Spinal cord (tissue), 10 donors: ENCODE results near the gene HGFAC. TPM values are rescaled to one million over a fixed set of nuclear protein-coding genes. Genes with fewer than 3 reads are reported as not detected.

Source experiments
- DNase-seq, 6 donors: peaks; one replicate each; pipeline versions ENCODE4 v3.0.0 to v3.0.0-alpha.2; 2013 to 2015; ENCODE audit warnings: low spot score in 6 of 6, low read depth in 4 of 6
- H3K27ac ChIP-seq: one replicate; pipeline ENCODE4 v1.5.1; 2013; ENCODE audit warnings: low read depth, low read length, control low read depth
- H3K27me3 ChIP-seq: one replicate; pipeline ENCODE4 v1.6.1; 2013; ENCODE audit warnings: low read length; ENCODE audit not compliant: control insufficient read depth, insufficient read depth
- H3K36me3 ChIP-seq: one replicate; pipeline ENCODE4 v1.6.1; 2013; ENCODE audit warnings: low read length; ENCODE audit not compliant: control insufficient read depth, insufficient read depth
- H3K4me1 ChIP-seq: one replicate; pipeline ENCODE4 v1.6.1; 2013; ENCODE audit warnings: low read length; ENCODE audit not compliant: control insufficient read depth, insufficient read depth
- H3K4me3 ChIP-seq: one replicate; pipeline ENCODE4 v1.5.1; 2013; ENCODE audit warnings: low read depth, low read length, control low read depth
- H3K9me3 ChIP-seq: one replicate; pipeline ENCODE4 v1.6.1; 2013; ENCODE audit warnings: low read length; ENCODE audit not compliant: control insufficient read depth, insufficient read depth
- WGBS: methylation state at CpG from one replicate; pipeline ENCODE4 v1.1.5; 2013; ENCODE audit warnings: missing lambda C conversion rate; ENCODE audit not compliant: insufficient coverage; 5-methylcytosine and 5-hydroxymethylcytosine counted together
- long read RNA-seq, 4 donors: transcript quantifications; one replicate each; lab custom pipeline, GENCODE V29; 2026
- polyA plus RNA-seq, 2 donors: library from polyadenylated mRNA; unstranded; fragments of 120-200 nt; gene quantifications; one replicate each; pipeline ENCODE4 v1.2.1, GENCODE V29; 2013; ENCODE audit not compliant: insufficient read length in 2 of 2
- total RNA-seq, 2 donors: library from RNA; depleted of rRNA in 1 of 2; stranded (reverse); fragments of 120-200 nt in 1 of 2; fragments of >200 nt in 1 of 2; gene quantifications; one replicate each; pipeline versions ENCODE4 v1.2.3 to v1.2.4, GENCODE V29; 2013 to 2014
- donor health status: healthy.

Gene HGFAC
- 1 to 10 TPM in 1 of 2 donors, under 1 TPM in 1; 0.40 to 1.8 TPM for total RNA-seq
- polyA plus RNA-seq, result 1 to 10 TPM; 5.2 to 6.1 TPM
- long read RNA-seq, donor 1, result 0 reads
- long read RNA-seq, donor 2, result 0 reads
- long read RNA-seq, donor 3, result 0 reads
- long read RNA-seq, donor 4, result 0 reads

DNA sequence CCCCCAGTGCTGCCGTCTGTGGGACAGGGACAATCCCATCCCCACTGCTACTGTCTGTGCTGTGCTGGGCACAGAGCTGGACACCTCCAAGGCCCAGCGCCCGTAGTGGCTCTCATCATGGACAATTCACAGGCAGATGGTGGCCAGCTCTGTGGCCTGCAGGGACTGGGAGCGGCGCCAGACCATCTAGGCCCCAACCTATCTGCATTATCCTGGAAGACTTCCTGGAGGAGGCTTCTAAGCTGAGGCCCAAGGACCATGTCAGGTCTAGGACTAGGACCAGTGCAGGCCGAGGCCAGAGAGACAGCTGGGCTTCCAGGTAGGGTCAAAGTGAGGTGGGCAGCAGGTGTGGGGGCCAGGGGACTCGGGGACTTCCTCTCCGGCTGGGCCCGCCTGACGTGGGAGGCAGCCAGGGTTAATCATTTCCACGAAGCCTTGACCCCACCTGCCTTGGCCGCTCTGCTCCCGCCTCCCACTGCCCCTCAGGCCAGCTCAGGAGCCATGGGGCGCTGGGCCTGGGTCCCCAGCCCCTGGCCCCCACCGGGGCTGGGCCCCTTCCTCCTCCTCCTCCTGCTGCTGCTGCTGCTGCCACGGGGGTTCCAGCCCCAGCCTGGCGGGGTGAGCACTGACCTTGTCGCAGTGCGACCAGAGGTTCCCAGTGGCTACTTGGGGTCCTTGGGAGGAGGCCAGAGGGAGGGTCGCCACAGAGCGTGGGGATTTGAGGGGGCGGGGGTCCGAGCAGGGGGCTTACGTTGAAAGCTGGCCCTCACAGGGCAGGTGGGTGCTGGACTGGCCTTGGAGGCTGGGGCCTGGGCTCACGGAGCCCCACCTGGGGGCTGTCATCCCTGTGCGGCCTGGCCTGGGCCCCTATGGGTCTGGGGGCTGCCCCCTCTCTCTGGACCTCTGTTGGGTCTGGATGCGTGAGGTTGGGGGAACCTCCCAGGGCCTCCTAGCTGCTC is at the start of gene HGFAC:
Gene HGFAC (plus strand): TSS at position 468 of the 959 bp plus-strand sequence. CDS start 34 bp downstream, at position 502.
- Histone ChIP-seq H3K27me3 (no peaks in the 10 kb centered on the region), H3K4me3 (no peak within 1 kb of the TSS), H3K9me3 (no peaks in the 10 kb centered on the region), H3K36me3 (peaks cover 72% of the 10 kb centered on the region), H3K4me1 (peaks cover 23% of the 10 kb centered on the region), H3K27ac (no peak within 1 kb of the TSS)
- WGBS, result 81% methylated on average over 24 of the region's 27 CpGs
- DNase-seq, result no peak

DNA sequence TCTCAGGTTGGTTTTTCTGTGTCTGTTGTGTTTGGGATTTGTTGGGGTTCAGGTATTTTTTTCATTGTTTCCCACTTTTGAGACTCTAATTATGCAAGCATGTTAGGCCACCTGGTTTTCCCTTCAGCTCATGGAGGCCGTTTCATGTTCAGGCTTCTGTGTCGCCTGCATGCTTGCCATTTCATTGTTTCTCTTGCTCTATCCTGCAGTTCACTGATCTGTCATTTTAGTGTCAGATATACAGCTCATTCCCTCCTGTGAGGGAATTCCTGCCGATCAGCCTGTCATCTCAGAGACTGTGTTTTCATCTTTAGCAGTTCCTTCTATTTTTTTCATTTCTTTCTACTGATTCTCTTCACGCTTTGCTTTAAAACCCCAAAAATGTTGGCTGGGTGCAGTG is 49.4 kb upstream of the HGFAC start:
- Histone ChIP-seq H3K27me3 (no peaks in the 10 kb centered on the region), H3K36me3 (peaks cover 28% of the 10 kb centered on the region), H3K27ac (no peak overlapping the region), H3K9me3 (peaks cover 3% of the 10 kb centered on the region), H3K4me1 (peaks cover 37% of the 10 kb centered on the region), H3K4me3 (no peak overlapping the region)
- no peak for DNase-seq
- whole genome bisulfite sequencing, result 51% methylated on average over 4 of the region's 4 CpGs

DNA sequence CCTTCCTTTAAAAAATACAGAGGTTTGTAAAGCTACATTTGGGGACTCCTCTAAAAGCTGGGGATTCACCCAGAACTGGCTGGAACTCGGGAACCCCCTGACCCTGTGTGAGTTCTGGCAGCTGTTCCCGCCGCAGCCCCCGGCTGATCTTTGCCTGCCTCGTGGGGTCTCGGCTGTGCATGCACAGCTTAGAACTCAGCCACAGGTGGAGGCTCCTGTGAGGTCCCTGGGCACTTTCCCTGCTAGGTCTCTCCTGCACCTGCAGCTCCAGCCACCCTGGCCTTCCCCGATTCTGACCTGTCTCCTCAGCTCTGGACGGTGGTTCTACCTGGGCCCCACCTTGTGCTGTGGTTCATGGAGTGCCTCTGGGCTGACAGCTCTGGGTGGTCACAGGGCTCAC is 48.6 kb upstream of the HGFAC start:
- H3K27me3 ChIP-seq, result no peaks in the 10 kb centered on the region
- no peak overlapping the region for H3K4me3 ChIP-seq
- no peak for DNase-seq
- H3K9me3 ChIP-seq, result peaks cover 3% of the 10 kb centered on the region
- no peak overlapping the region for H3K27ac ChIP-seq
- peaks cover 30% of the 10 kb centered on the region for H3K4me1 ChIP-seq
- 91% methylated on average over 8 of the region's 8 CpGs for WGBS
- H3K36me3 ChIP-seq, result peaks cover 28% of the 10 kb centered on the region

DNA sequence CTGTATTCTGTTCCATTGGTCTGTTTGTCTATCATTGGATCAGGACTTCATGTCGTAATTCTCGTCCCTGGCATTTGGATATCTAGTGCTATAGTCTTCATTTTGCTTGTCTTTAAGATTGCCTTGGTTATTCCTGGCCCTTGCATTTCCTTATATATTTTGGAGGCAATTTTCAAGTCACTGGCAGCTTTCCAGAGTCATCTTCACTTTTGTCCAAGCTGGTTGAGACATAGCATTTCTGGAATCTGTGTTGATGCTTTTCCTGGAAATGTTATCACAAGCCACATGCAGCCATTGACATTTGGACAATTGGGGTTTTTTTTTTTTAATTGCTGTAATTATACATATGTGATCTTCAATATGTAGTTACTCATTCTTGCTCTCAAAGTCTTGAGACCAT is 45.2 kb upstream of the HGFAC start:
- H3K9me3 ChIP-seq, result peaks cover 3% of the 10 kb centered on the region
- no peak overlapping the region for H3K4me3 ChIP-seq
- H3K27ac ChIP-seq, result no peak overlapping the region
- DNase-seq, result no peak
- peaks cover 14% of the 10 kb centered on the region for H3K36me3 ChIP-seq
- H3K27me3 ChIP-seq, result no peaks in the 10 kb centered on the region
- H3K4me1 ChIP-seq, result peaks cover 1% of the 10 kb centered on the region
- 64% methylated on average over 2 of the region's 2 CpGs for WGBS

DNA sequence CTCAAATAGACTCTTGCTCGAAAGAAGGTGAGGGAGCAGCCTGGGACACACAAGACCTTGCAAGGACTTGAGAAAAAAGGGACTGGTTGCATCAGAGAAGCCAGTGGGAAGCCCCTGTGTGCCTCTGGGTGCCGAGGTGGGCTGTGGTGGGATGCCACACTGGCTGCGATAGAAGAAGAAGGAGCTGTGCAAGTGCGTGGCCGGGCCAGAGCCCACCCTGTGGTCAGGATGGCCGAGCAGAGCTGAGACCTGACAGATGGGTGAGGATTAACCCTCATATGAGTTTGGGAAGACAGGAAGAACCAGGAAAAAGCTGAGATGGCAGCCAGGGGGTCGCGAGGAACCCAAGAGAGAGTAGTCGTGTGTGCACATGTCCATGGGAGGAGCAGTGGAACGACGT is 44.6 kb upstream of the HGFAC start:
- Histone ChIP-seq H3K27ac (no peak overlapping the region), H3K4me3 (no peak overlapping the region), H3K27me3 (no peaks in the 10 kb centered on the region), H3K9me3 (peaks cover 3% of the 10 kb centered on the region), H3K36me3 (peaks cover 16% of the 10 kb centered on the region), H3K4me1 (no peaks in the 10 kb centered on the region)
- DNase-seq, result no peak
- WGBS, result 96% methylated on average over 11 of the region's 11 CpGs

DNA sequence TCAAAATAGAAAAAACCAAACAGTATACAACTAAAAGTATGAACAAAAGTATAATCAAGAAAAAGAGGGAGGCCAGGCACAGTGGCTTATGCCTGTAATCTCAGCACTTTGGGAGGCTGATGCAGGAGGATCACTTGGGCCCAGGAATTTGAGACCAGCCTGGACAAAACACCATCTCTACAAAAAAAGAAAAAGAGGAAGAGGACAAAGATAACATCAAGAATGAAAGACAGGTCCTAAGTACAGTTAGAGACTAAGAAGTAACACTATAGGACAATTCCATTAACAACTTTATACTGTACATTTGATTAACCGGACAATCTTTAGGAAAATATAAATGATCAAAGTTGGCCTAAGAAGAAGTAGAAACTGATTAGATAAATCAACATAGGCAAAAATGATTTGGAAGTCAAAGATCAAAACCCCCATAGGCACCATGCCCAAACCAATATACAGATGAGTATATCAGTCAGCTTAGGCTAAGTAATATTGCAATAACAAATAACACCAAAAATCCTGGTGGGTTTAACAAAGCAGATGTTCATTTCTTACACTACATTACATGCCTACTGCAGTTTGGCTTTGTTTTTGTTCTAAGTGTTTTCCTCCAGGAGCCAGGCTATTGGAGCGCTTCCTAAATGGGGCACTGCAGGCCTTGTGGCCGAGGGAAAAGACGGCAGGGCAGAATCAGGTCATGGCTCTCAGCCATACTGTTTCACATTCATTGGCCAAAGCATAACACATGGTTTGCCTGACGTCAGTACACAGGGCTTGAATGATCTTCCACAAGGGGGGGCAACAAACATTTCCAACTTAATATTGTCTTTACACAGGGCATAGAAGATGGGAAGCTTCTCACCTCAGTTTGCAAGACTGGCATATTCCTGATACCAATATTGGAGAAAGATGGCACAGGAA is 42.2 kb upstream of the HGFAC start:
- Histone ChIP-seq H3K27ac (no peak overlapping the region), H3K9me3 (peaks cover 7% of the 10 kb centered on the region), H3K27me3 (no peaks in the 10 kb centered on the region), H3K4me3 (no peak overlapping the region), H3K36me3 (peaks cover 15% of the 10 kb centered on the region), H3K4me1 (no peaks in the 10 kb centered on the region)
- 35% methylated on average over 3 of the region's 5 CpGs for WGBS
- peak in 1 of 6 donors; percentile 55 for DNase-seq

DNA sequence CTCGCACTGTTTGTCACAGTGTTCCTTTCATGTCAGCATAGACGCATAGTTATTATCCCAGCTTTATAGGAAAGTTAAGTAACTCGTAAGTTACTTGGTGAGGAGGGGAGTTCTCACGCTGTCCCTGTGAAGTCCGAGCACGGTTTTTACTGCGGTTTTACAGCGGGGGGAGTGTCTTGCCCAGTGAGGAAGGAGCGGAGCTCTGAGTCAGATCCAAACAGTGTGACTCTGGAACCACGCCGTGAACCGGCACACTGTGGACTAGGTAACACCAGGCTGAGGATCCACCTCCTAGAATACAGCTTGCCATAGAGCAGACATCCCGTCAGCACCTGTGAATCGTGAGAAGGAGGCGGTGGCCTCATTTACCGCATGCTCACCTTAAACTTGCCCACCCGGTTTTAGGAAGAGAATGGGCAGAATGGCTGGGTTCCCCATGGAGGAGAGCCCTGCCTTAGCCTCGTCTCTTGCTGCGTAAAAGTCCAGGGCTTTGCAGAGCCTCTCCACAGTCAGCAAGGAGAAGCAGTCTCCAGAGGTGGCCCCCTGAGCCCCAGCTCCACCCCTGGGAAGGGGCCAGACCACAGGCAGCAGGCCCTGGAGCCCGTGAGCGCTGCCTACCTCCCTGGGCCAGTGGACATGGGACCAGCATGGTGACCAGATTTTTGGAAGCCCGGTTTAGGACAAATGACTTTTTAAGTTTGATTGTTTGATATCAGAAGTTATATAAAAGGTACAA is 40.2 kb upstream of the HGFAC start:
- Histone ChIP-seq H3K4me1 (peaks cover 9% of the 10 kb centered on the region), H3K27ac (no peak overlapping the region), H3K4me3 (no peak overlapping the region), H3K27me3 (no peaks in the 10 kb centered on the region), H3K36me3 (peaks cover 15% of the 10 kb centered on the region), H3K9me3 (peaks cover 4% of the 10 kb centered on the region)
- no peak for DNase-seq
- WGBS, result 92% methylated on average over 18 of the region's 22 CpGs

DNA sequence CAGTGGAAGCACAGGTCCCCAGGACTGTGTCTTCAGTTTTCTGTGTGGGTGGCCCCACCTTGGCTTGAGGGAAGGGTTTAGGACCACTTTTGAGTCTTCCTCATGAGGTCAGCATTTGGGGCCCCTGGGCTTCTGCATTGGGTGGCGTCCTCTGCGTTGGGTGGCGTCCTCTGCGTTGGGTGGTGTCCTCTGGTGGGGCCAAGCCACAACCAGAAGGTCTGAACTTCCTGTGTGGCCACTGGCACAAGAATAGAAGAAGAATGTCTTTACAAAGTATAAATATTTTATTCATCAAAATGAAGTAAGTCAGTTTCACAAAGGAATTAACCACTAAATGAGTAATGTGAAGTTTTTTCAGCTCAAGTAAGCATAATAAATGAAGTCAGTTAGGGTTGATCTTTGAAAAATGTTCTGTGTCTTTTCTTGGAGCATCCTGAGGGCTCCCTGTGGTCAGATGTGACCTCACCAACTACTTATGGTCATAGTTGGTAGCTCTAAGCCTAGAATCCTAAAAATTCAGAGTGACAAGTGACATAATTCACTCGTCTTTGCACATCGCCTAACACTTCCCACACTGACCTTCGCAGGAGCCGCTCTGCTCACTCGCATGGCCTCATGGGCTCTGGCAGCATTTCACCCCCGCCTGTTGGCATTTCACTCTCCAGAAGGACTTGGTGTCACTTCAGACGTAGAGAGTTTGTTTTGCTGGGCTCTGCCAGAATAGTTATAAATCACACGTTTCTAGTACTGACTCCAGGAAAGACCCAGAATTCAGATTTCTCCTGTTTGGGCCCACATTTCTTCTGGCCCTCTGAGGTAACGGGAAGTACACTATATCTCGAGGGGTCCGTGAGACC is 39.0 kb upstream of the HGFAC start:
- Histone ChIP-seq H3K27me3 (no peaks in the 10 kb centered on the region), H3K4me3 (no peak overlapping the region), H3K36me3 (peaks cover 12% of the 10 kb centered on the region), H3K27ac (no peak overlapping the region), H3K4me1 (peaks cover 17% of the 10 kb centered on the region), H3K9me3 (peaks cover 4% of the 10 kb centered on the region)
- 96% methylated on average over 13 of the region's 15 CpGs for WGBS
- DNase-seq, result no peak
